GM12873 (cell line): Measurements from ENCODE around the gene FHL2.

Experiments used
- TF ChIP-seq, protein P1 (sequence below): IDR thresholded peaks from 2 replicates; pipeline ENCODE4 v1.5.1; 2012; ENCODE audit warnings: low read depth, mild to moderate bottlenecking, moderate library complexity, low read length, control low read depth; ENCODE audit not compliant: insufficient read depth; ENCODE audit errors: missing control alignments

The FHL2 gene

DNA sequence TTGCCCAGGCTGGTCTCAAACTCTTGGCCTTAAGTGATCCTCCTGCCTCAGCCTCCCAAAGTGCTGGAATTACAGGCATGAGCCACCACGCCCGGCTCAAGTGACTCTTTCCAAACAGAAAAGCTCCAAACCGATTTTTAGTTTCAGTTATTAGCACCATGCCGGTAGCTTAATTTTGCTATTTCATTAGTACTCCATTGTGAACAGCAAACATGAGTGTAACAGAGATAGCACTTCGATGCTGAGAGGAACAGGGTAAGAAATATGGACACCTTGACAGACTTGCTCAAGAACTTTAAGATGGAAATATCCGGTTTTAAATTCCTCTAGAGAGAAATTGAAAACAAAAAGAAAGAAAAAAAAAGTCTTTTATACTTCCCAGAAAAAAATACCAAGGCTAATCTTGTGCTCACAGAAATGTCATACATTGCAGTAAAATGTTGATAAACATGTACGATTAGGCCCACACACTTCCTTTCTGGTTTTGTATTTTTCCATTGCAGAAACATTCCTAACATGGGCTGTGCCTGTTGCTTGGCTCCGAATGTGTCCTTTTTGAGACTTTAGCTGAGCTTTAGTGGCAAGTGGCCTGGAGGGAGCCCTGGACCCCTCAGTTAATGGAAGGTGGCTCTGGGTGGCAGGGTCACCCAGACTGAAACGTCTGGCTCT is 18.3 kb downstream of the FHL2 start:
- TF ChIP-seq, protein P1, sequence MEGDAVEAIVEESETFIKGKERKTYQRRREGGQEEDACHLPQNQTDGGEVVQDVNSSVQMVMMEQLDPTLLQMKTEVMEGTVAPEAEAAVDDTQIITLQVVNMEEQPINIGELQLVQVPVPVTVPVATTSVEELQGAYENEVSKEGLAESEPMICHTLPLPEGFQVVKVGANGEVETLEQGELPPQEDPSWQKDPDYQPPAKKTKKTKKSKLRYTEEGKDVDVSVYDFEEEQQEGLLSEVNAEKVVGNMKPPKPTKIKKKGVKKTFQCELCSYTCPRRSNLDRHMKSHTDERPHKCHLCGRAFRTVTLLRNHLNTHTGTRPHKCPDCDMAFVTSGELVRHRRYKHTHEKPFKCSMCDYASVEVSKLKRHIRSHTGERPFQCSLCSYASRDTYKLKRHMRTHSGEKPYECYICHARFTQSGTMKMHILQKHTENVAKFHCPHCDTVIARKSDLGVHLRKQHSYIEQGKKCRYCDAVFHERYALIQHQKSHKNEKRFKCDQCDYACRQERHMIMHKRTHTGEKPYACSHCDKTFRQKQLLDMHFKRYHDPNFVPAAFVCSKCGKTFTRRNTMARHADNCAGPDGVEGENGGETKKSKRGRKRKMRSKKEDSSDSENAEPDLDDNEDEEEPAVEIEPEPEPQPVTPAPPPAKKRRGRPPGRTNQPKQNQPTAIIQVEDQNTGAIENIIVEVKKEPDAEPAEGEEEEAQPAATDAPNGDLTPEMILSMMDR = no peak

DNA sequence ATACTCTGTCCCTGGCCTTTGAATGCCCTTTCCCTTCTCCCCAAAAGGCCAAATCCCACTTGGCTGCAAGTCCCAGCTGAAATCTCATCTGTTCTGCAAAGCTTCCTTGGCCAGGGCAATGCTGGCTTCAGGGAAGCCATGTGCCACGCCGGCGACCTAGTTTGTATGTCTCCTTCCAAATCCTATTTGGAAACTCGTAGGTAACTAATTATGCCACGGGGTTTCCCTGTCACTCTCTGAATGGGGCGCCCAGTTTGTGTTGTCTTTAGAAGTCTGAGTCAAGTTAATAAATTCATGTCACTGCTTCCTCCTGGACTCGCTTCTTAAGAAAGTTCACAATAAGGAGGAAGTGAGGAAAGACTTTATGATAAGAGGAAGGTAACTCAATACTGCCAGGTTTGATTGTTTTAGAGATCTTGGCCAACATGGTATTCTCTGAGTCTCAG is 19.1 kb downstream of the FHL2 start:
- TF ChIP-seq, protein P1 = no peak

DNA sequence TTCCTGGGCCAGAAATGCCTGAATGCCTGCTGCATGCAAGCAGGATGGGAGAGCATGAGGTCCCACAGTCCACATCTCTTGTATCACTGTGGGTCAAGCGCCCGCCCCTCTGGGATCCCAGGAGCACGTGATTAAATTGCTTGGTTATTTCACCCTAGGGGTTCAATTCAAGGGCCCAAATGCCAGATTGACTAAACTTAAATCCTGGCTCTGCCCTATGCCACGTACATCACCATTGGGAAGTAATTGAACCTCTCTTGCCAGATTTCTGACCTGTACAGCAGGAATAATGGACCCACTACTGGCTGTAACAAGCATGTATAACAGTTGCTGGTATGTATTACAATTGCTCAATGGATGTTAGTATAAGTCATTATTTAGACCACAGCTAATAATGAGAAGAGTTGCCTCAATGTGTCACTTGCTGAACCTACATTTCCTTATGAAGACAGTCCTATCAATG is 19.9 kb downstream of the FHL2 start:
- TF ChIP-seq, protein P1 = no peak

DNA sequence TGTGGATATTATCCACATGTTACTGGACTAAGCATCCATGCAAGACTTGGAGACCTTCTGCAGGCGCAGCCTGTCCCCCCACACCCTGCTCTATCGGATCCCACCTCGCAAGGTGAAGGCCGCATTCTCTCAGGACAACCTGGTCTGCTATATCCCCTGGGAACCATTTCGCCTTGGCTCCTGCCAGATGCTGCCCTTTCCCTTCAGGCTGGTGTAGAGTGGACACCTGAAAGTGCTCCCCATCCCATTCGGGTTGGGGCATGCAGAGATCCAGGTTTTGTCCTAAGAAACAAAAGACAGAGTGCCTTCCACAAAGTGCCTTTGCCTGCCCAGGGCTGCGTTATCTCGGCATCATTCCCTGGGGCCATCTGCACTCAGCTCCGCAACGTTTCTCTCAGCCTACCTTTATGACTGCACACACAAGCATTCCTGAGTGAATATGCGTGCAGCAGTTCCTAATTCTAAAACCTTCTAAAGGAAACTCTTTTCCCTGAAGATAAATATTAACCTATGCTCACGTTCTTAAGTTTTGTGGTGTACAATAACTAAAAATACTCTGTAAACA is 20.5 kb downstream of the FHL2 start:
- TF ChIP-seq, protein P1 = no peak

DNA sequence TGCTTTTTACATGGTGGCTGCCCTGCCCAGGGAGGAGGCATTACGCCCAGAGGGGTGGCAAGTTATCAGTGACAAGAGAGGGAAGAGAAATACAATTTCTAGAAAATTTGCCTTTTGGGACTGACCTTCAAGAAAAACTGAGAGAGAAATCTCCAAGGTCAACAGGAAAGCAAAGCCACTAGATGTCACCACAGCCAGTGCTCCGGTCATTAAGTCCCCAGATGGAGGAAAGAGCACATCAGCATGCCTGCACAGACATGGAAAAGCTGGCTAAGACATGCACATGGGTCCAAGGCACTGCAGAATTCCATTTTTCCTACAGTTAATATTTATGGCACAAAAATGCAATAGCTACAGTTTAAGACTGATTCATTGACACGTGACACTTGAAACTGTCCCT is 21.0 kb downstream of the FHL2 start:
- TF ChIP-seq, protein P1 = no peak

DNA sequence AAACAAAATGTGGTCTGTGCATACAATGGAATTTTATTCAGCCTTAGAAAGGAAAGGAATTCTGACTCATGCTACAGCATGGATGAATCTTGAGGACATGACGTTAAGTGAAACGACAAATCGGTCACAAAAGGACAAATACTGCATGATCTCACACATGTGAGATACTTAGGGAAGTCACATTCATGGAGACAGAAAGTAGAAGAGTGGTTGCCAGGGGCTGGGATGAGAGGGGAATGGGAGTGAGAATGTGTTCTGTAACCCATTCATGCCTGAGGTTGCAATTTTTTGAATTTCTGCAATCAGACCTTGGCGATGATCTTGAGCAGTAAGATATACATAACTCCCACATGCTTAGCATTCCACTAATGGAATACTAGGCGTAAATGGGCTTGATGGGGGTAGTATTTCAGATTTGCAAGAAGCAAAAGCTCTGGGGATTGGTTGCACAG is 22.0 kb downstream of the FHL2 start:
- TF ChIP-seq, protein P1 = no peak

DNA sequence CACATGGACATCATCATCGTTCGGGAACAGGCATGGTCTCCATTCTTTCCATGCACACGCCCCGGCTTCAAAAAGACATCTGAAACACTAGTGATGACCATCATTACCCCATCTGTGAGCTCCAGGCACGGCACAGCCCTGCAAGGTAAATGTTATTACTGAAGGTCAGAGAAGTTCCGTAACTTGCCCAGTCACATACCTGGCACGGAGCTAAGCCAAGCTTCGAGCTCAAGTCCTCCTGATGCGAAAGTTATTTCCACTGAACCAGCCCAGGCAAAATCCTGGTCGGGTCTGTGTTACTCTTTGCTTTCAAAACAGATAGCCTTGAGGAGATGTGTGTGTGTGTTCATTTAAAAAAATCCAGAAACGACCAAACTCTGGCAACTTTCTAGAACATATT is 22.8 kb downstream of the FHL2 start:
- TF ChIP-seq, protein P1 = no peak
